Ovary (tissue), 9 donors: ENCODE data around the gene INTU. TPM values are rescaled to one million over a fixed set of nuclear protein-coding genes. Genes with fewer than 3 reads are reported as not detected.

ENCODE experiments used
- DNase-seq, 5 donors: peaks; one replicate each; pipeline ENCODE4 v3.0.0-alpha.2; 2019 to 2020
- H3K27ac ChIP-seq, 2 donors: fragments of 200-600 bp; one replicate each; pipeline versions ENCODE4 v1.5.1 to v1.8.0; 2019 to 2022
- H3K27me3 ChIP-seq: fragments of 200-600 bp; one replicate; pipeline ENCODE4 v1.8.0; 2022
- H3K36me3 ChIP-seq: fragments of 200-600 bp; sonication (generic); one replicate; pipeline ENCODE4 v1.5.1; 2019
- H3K4me1 ChIP-seq: one replicate; pipeline ENCODE4 v1.8.1; 2013; ENCODE audit warnings: mild to moderate bottlenecking, moderate library complexity; ENCODE audit not compliant: insufficient read depth
- H3K4me3 ChIP-seq: fragments of 200-600 bp; sonication (generic); one replicate; pipeline ENCODE4 v1.5.1; 2017
- H3K9me3 ChIP-seq, 2 donors: fragments of 200-600 bp in 1 of 2; sonication (generic) in 1 of 2; one replicate each; pipeline versions ENCODE4 v1.5.1 to v1.8.1; 2013 to 2019; ENCODE audit warnings: mild to moderate bottlenecking in 1 of 2, moderate library complexity in 1 of 2
- EP300 ChIP-seq: sonication (generic); formaldehyde crosslinking; IDR thresholded peaks from one replicate; pipeline ENCODE4 v1.6.1; 2017; ENCODE audit warnings: antibody characterized with exemption
- POLR2A ChIP-seq: fragments of 450-650 bp; IDR thresholded peaks from one replicate; pipeline ENCODE4 v1.6.1; 2017; ENCODE audit warnings: antibody characterized with exemption, mild to moderate bottlenecking, moderate library complexity
- WGBS, 3 donors: extraction: QIAGEN DNeasy Blood & Tissue Kit in 1 of 3; methylation state at CpG; one replicate each; pipeline versions ENCODE4 v1.1.5 to v1.1.7; 2013 to 2017; 5-methylcytosine and 5-hydroxymethylcytosine counted together
- intact Hi-C, 4 donors: fragments of 100-400 bp; cut with DNase I; formaldehyde crosslinking; loops; one replicate each; pipeline versions ENCODE4 v1.11.0 to v1.15.1; 2022 to 2023
- polyA plus RNA-seq, 2 donors: library from polyadenylated mRNA; stranded (reverse); fragments of 200-250 nt in 1 of 2; fragments of 350-450 nt in 1 of 2; fragmentation: Illumina TruSeq in 1 of 2; extraction: RNeasy Lipid Tissue Mini Kit (QIAGEN cat#74804) in 1 of 2; gene quantifications; one replicate each; pipeline ENCODE4 v1.2.3, GENCODE V29; 2013 to 2014
- total RNA-seq, 7 donors: library from RNA; depleted of rRNA in 2 of 7; stranded (reverse); fragments of >200 nt in 2 of 7; fragmentation: NEBNext Ultra II Directional in 3 of 7; extraction: Animal tissue kit (Norgen Biotek cat#: 25700) in 3 of 7; gene quantifications; one replicate each; pipeline versions ENCODE4 v1.1.0 to v1.2.4, GENCODE V29; 2016 to 2023
- TF ChIP-seq, protein P1 (sequence below), 3 donors: fragments of 450-650 bp in 2 of 3; fragments of 200-600 bp in 1 of 3; IDR thresholded peaks; one replicate each; pipeline versions ENCODE4 v1.5.1 to v1.8.0; 2016 to 2022; ENCODE audit warnings: antibody characterized with exemption in 3 of 3, mild to moderate bottlenecking in 1 of 3
- donor health status: DM: no; HTN: no; CAD: no; lungs with moderate emphysema.
- donor health status: DM: no; HTN: no; CAD: no.
- donor health status: Bipolar disorder and iron deficiency.
- donor health status: DM: yes; HTN: yes; CAD: no.
- donor health status: DM: no; HTN: no; CAD: no.
- donor health status: DM: yes; HTN: yes; CAD: no.

The INTU gene
- total and polyA plus RNA-seq, 9 donors, result 5.5 to 23.2 (median 11.7) TPM

DNA sequence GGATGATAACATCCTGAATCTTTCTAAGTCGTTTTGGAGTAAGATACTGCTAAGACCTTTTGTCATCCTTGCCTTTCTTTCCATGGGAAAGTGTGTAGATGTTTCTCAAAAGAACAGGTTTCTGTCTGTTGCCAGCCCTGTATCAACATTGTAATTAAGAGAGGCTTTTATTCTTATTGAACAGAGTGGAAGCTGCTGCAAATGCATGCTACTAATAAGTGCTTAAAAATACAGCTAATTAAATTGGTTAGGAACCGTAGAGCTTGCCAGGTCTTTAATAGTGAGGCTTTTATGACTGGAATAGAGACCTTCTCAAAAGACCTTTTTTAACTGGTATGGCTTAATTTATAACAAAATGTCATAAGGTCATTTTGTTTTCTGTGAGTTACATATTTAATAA is 34.4 kb downstream of the INTU start:
- intact Hi-C loops, result no loop called here
- no peak overlapping the region for H3K4me3 ChIP-seq
- H3K9me3 ChIP-seq, result no peaks in the 10 kb centered on the region
- H3K27ac ChIP-seq, result no peak overlapping the region
- no peak for TF ChIP-seq POLR2A
- TF ChIP-seq, protein P1, sequence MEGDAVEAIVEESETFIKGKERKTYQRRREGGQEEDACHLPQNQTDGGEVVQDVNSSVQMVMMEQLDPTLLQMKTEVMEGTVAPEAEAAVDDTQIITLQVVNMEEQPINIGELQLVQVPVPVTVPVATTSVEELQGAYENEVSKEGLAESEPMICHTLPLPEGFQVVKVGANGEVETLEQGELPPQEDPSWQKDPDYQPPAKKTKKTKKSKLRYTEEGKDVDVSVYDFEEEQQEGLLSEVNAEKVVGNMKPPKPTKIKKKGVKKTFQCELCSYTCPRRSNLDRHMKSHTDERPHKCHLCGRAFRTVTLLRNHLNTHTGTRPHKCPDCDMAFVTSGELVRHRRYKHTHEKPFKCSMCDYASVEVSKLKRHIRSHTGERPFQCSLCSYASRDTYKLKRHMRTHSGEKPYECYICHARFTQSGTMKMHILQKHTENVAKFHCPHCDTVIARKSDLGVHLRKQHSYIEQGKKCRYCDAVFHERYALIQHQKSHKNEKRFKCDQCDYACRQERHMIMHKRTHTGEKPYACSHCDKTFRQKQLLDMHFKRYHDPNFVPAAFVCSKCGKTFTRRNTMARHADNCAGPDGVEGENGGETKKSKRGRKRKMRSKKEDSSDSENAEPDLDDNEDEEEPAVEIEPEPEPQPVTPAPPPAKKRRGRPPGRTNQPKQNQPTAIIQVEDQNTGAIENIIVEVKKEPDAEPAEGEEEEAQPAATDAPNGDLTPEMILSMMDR (IDR thresholded peaks at IDR 0.05), result no peak
- no peak for TF ChIP-seq EP300
- H3K4me1 ChIP-seq, result no peaks in the 10 kb centered on the region
- DNase-seq, result no peak
- WGBS, 3 donors, result 40 to 51% (median 48%) methylated on average over 2 of the region's 2 CpGs
- H3K27me3 ChIP-seq, result no peaks in the 10 kb centered on the region
- H3K36me3 ChIP-seq, result no peaks in the 10 kb centered on the region

DNA sequence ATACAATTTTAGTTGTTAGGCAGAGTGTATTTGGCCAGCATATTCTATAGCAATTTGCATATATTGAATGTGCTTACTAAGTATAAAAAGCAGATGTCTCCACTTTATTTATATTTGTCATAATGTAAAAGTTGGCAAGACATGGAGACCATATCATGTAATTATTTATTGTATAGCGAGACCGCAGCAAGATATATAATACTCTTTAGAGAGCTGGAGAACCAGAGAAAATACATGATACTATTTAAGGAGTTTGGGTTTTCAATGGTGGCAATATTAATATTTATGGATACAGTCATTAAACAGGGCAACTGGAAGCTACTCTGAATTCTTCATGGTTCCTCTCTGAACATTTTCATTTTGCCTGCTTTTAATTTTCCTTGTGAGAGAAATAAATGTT is 35.0 kb downstream of the INTU start:
- intact Hi-C loops, result no loop called here
- Histone ChIP-seq H3K4me3 (no peak overlapping the region), H3K4me1 (no peaks in the 10 kb centered on the region), H3K36me3 (no peaks in the 10 kb centered on the region), H3K27ac (no peak overlapping the region), H3K9me3 (no peaks in the 10 kb centered on the region), H3K27me3 (no peaks in the 10 kb centered on the region)
- TF ChIP-seq, protein P1 (IDR thresholded peaks at IDR 0.05), result no peak
- TF ChIP-seq EP300 (no peak), POLR2A (no peak)
- DNase-seq, result no peak
- WGBS, 3 donors, result 72 to 94% (median 93%) methylated on average over 2 of the region's 2 CpGs

DNA sequence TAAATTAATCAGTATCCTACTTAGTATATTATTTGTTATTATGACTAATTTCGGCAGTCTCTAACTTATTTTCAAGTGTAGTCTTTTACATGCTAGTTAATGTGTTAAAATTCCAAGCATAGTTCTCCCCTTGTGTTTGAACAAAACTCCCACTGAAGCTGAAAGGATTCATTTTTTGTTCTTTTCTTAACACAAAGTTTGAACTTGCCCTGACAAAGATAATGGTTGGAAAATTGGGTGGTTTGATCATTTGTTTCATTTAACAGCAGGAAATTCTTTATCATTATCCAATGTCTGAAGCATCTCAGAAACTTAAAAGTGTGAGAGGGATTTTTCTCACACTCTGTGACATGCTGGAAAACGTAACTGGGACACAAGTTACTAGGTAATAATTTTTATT is 36.0 kb downstream of the INTU start:
- TF ChIP-seq, protein P1 (IDR thresholded peaks at IDR 0.05), result no peak
- TF ChIP-seq POLR2A (no peak), EP300 (no peak)
- WGBS, 3 donors, result 18 to 22% (median 20%) methylated on average over 2 of the region's 2 CpGs
- H3K27me3 ChIP-seq, result no peaks in the 10 kb centered on the region
- intact Hi-C loops, result no loop called here
- DNase-seq, result no peak
- no peak overlapping the region for H3K4me3 ChIP-seq
- no peaks in the 10 kb centered on the region for H3K4me1 ChIP-seq
- H3K27ac ChIP-seq, result no peak overlapping the region
- no peaks in the 10 kb centered on the region for H3K9me3 ChIP-seq
- H3K36me3 ChIP-seq, result no peaks in the 10 kb centered on the region

DNA sequence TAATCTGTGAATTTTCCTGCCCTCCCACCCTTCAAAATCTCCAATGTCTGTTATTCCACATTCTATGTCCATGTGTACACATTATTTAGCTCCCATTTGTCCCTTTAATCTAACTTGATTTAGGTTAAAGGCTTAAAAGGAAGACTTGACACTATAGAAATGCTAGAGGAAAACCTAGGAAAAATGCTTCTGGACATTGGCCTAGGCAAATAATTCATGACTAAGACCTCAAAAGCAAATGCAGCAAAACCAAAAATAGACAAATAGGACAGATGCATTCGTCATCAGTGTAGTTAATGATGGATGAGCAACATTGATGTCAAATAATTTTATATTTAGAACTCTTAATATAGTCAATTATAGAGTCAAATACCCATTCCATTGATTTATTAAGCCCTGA is 36.9 kb downstream of the INTU start:
- DNase-seq, result no peak
- Histone ChIP-seq H3K4me3 (no peak overlapping the region), H3K27ac (no peak overlapping the region), H3K36me3 (no peaks in the 10 kb centered on the region), H3K9me3 (no peaks in the 10 kb centered on the region), H3K27me3 (no peaks in the 10 kb centered on the region), H3K4me1 (no peaks in the 10 kb centered on the region)
- 42 to 81% (median 67%) methylated on average over 1 of the region's 1 CpG for WGBS, 3 donors
- intact Hi-C loops, result no loop called here
- TF ChIP-seq POLR2A, result no peak
- TF ChIP-seq, protein P1 (IDR thresholded peaks at IDR 0.05), result no peak
- no peak for TF ChIP-seq EP300

DNA sequence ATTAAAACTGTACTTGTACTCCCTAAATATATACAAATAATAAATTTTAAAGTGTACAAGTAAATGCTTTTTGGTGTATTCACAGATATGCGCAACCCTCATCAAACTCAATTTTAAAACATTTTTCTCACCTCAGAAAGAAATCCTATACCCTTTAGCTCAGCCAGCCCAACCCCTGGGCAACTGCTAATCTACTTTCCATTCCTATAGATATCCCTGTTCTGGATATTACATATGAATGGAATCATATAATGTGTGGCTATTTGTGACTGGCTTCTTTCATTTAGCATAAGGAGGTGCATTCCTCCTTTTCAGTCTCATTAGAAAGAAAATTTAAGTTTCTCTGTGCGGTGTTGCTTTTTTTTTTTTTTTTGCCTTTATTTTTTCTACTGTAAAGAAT is 39.4 kb downstream of the INTU start:
- no peak for DNase-seq

More for the DNA sequence above, 39.4 kb downstream of the INTU start:
- H3K9me3 ChIP-seq, result no peaks in the 10 kb centered on the region
- H3K4me3 ChIP-seq, result no peak overlapping the region
- no peaks in the 10 kb centered on the region for H3K27me3 ChIP-seq
- intact Hi-C loops, result no loop called here
- TF ChIP-seq POLR2A, result no peak
- TF ChIP-seq, protein P1 (IDR thresholded peaks at IDR 0.05), result no peak
- no peak for TF ChIP-seq EP300
- H3K4me1 ChIP-seq, result no peaks in the 10 kb centered on the region
- WGBS, 3 donors, result 100% methylated on average over 2 of the region's 2 CpGs
- H3K36me3 ChIP-seq, result no peaks in the 10 kb centered on the region
- H3K27ac ChIP-seq, result no peak overlapping the region
